Spinal cord (tissue), 10 donors: ENCODE results near the gene BRCA2. TPM values are rescaled to one million over a fixed set of nuclear protein-coding genes. Genes with fewer than 3 reads are reported as not detected.

Source experiments
- DNase-seq, 6 donors: peaks; one replicate each; pipeline versions ENCODE4 v3.0.0 to v3.0.0-alpha.2; 2013 to 2015; ENCODE audit warnings: low spot score in 6 of 6, low read depth in 4 of 6
- H3K27ac ChIP-seq: one replicate; pipeline ENCODE4 v1.5.1; 2013; ENCODE audit warnings: low read depth, low read length, control low read depth
- H3K27me3 ChIP-seq: one replicate; pipeline ENCODE4 v1.6.1; 2013; ENCODE audit warnings: low read length; ENCODE audit not compliant: control insufficient read depth, insufficient read depth
- H3K36me3 ChIP-seq: one replicate; pipeline ENCODE4 v1.6.1; 2013; ENCODE audit warnings: low read length; ENCODE audit not compliant: control insufficient read depth, insufficient read depth
- H3K4me1 ChIP-seq: one replicate; pipeline ENCODE4 v1.6.1; 2013; ENCODE audit warnings: low read length; ENCODE audit not compliant: control insufficient read depth, insufficient read depth
- H3K4me3 ChIP-seq: one replicate; pipeline ENCODE4 v1.5.1; 2013; ENCODE audit warnings: low read depth, low read length, control low read depth
- H3K9me3 ChIP-seq: one replicate; pipeline ENCODE4 v1.6.1; 2013; ENCODE audit warnings: low read length; ENCODE audit not compliant: control insufficient read depth, insufficient read depth
- WGBS: methylation state at CpG from one replicate; pipeline ENCODE4 v1.1.5; 2013; ENCODE audit warnings: missing lambda C conversion rate; ENCODE audit not compliant: insufficient coverage; 5-methylcytosine and 5-hydroxymethylcytosine counted together
- polyA plus RNA-seq, 2 donors: library from polyadenylated mRNA; unstranded; fragments of 120-200 nt; gene quantifications; one replicate each; pipeline ENCODE4 v1.2.1, GENCODE V29; 2013; ENCODE audit not compliant: insufficient read length in 2 of 2
- total RNA-seq, 2 donors: library from RNA; depleted of rRNA in 1 of 2; stranded (reverse); fragments of 120-200 nt in 1 of 2; fragments of >200 nt in 1 of 2; gene quantifications; one replicate each; pipeline versions ENCODE4 v1.2.3 to v1.2.4, GENCODE V29; 2013 to 2014
- donor health status: healthy.

Gene BRCA2
- total and polyA plus RNA-seq, 4 donors: 4.1 to 7.0 (median 4.7) TPM

DNA sequence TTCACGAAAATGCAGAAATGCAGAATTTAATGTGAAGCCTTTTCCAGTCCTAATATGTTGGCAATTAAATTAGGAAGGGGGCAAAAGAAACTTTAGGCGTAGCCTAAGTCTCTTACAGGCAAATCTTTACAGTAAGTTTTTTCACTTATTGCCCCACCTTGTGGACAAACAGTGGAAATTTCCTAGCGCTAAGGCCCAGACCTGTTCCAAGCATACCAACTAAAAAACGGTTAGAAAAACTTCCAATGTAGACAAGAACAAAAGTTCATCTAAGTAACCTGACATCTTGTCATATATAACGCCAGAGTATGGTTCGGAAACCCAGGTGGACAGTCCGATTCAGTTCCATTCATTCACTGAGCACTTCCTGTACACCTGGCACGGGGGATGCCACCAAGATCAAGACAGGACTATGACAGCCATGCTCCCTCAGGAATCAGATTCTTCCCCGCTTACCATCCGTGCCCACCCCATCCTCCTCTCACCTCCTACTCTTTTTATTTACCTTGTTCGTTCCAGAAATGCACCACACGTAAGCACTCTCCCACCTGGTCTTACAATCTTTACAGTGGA lies 5.1 kb upstream of the BRCA2 start:
- WGBS: 37% methylated on average over 9 of the region's 12 CpGs

GRCh38 chr13:32311188-32311897 lies 4.0 kb upstream of the BRCA2 start:
- no peak overlapping the region for H3K27ac ChIP-seq
- H3K27me3 ChIP-seq: no peaks in the 10 kb centered on the region
- H3K9me3 ChIP-seq: no peaks in the 10 kb centered on the region
- 92% methylated on average over 36 of the region's 36 CpGs for WGBS
- H3K4me3 ChIP-seq: no peak overlapping the region
- DNase-seq: no peak
- no peaks in the 10 kb centered on the region for H3K36me3 ChIP-seq
- peaks cover 14% of the 10 kb centered on the region for H3K4me1 ChIP-seq

More for the DNA sequence above, 5.1 kb upstream of the BRCA2 start:
- no peak overlapping the region for H3K4me3 ChIP-seq
- H3K9me3 ChIP-seq: no peaks in the 10 kb centered on the region
- H3K27ac ChIP-seq: no peak overlapping the region
- H3K27me3 ChIP-seq: no peaks in the 10 kb centered on the region
- DNase-seq: peak in 4 of 6 donors; percentile 46 to 87 (median 64)
- peaks cover 9% of the 10 kb centered on the region for H3K4me1 ChIP-seq
- no peaks in the 10 kb centered on the region for H3K36me3 ChIP-seq

- Histone ChIP-seq H3K4me3 (peak overlapping the region; percentile 91), H3K4me1 (peaks cover 14% of the 10 kb centered on the region), H3K27ac (peak overlapping the region; percentile 97), H3K9me3 (no peaks in the 10 kb centered on the region), H3K36me3 (no peaks in the 10 kb centered on the region), H3K27me3 (no peaks in the 10 kb centered on the region)
- DNase-seq: peak in 3 of 6 donors; percentile 23 to 71 (median 30)
- 81% methylated on average over 29 of the region's 32 CpGs for WGBS
These were observed 754 bp upstream of the BRCA2 start for GRCh38 chr13:32314271-32315237.

DNA sequence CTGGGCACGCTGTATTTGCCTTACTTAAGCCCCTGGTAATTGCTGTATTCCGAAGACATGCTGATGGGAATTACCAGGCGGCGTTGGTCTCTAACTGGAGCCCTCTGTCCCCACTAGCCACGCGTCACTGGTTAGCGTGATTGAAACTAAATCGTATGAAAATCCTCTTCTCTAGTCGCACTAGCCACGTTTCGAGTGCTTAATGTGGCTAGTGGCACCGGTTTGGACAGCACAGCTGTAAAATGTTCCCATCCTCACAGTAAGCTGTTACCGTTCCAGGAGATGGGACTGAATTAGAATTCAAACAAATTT lies 676 bp downstream of the BRCA2 start:
- no peaks in the 10 kb centered on the region for H3K9me3 ChIP-seq
- no peak for DNase-seq
- WGBS: 0% methylated on average over 11 of the region's 13 CpGs
- no peaks in the 10 kb centered on the region for H3K36me3 ChIP-seq
- H3K27me3 ChIP-seq: no peaks in the 10 kb centered on the region
- peaks cover 14% of the 10 kb centered on the region for H3K4me1 ChIP-seq
- peak overlapping the region; percentile 97 for H3K27ac ChIP-seq
- peak overlapping the region; percentile 91 for H3K4me3 ChIP-seq

GRCh38 chr13:32316501-32316900 lies 1.2 kb downstream of the BRCA2 start:
- peaks cover 14% of the 10 kb centered on the region for H3K4me1 ChIP-seq

GRCh38 chr13:32317716-32318465 lies 2.6 kb downstream of the BRCA2 start:
- Histone ChIP-seq H3K27ac (no peak overlapping the region), H3K27me3 (no peaks in the 10 kb centered on the region), H3K36me3 (no peaks in the 10 kb centered on the region), H3K4me3 (no peak overlapping the region), H3K9me3 (no peaks in the 10 kb centered on the region), H3K4me1 (peaks cover 14% of the 10 kb centered on the region)
- no CpG with 5 or more reads among the region's 2 CpGs for WGBS
- DNase-seq: no peak

More at GRCh38 chr13:32316501-32316900, 1.2 kb downstream of the BRCA2 start:
- peak overlapping the region; percentile 91 for H3K4me3 ChIP-seq
- no peaks in the 10 kb centered on the region for H3K27me3 ChIP-seq
- DNase-seq: no peak
- no CpG with 5 or more reads among the region's 6 CpGs for WGBS
- H3K27ac ChIP-seq: peak overlapping the region; percentile 97
- H3K9me3 ChIP-seq: no peaks in the 10 kb centered on the region
- no peaks in the 10 kb centered on the region for H3K36me3 ChIP-seq

- DNase-seq: no peak
These were observed 5.2 kb downstream of the BRCA2 start for GRCh38 chr13:32320528-32320927.

DNA sequence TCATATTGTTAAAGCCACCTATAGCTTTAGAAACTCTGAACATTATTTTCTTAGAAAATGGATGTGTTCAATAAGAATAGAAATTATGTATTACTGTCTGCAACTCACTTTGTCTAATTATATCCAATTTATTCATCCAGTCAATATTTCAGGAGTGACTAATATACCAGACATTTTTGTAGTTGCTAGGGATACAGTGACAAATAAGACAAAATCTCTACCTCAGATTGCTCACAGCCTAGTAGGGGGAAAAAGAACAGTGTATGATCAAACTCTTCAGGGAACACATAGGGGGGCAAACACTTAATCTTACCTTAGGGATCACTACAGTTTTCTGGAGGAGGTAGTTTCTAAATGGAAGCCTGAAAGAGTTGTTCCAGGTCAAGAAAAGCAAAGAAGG lies 8.6 kb downstream of the BRCA2 start:
- Histone ChIP-seq H3K9me3 (no peaks in the 10 kb centered on the region), H3K27me3 (no peaks in the 10 kb centered on the region), H3K4me1 (no peaks in the 10 kb centered on the region), H3K36me3 (no peaks in the 10 kb centered on the region), H3K4me3 (no peak overlapping the region), H3K27ac (no peak overlapping the region)
- no peak for DNase-seq

More at GRCh38 chr13:32320528-32320927, 5.2 kb downstream of the BRCA2 start:
- no peaks in the 10 kb centered on the region for H3K36me3 ChIP-seq
- H3K9me3 ChIP-seq: no peaks in the 10 kb centered on the region
- no peak overlapping the region for H3K4me3 ChIP-seq
- WGBS: 93% methylated on average over 3 of the region's 4 CpGs
- H3K27ac ChIP-seq: no peak overlapping the region
- H3K4me1 ChIP-seq: peaks cover 5% of the 10 kb centered on the region
- no peaks in the 10 kb centered on the region for H3K27me3 ChIP-seq

DNA sequence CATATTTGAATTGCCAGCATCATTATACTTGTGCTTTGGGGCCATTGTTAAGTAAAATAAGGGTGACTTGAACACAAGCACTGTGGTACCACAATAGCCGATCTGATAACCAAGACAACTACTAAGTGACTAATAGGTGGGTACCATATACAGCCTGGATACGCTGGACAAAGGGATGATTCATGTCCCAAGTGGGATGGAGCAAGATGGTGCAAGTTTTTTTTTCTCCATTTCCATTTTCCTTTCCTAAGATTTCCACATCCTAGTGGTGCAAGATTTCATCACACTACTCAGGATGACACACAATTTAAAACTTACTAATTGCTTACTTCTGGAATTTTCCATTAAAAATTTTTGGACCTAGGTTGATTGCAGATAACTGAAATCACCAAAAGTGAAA lies 15.1 kb downstream of the BRCA2 start:
- no peaks in the 10 kb centered on the region for H3K27me3 ChIP-seq
- H3K9me3 ChIP-seq: no peaks in the 10 kb centered on the region
- H3K4me3 ChIP-seq: no peak overlapping the region
- H3K27ac ChIP-seq: no peak overlapping the region
- no CpG with 5 or more reads among the region's 2 CpGs for WGBS
- no peak for DNase-seq
- no peaks in the 10 kb centered on the region for H3K4me1 ChIP-seq
- H3K36me3 ChIP-seq: no peaks in the 10 kb centered on the region
